HEK293 (cell line): Measurements from ENCODE around the gene PAX3.

Experiments used
- CTCF ChIA-PET: fragments of 350-600 bp; formaldehyde crosslinking; extraction: SDS; loops from one replicate; lab custom pipeline; 2021; ENCODE audit warnings: antibody characterized with exemption; lab: Yijun Ruan, JAX
- POLR2A ChIA-PET: fragments of 300-600 bp; formaldehyde crosslinking; extraction: SDS; loops from one replicate; lab custom pipeline; 2020; ENCODE audit warnings: antibody characterized with exemption, inconsistent platforms; lab: Yijun Ruan, JAX
- H3K27ac ChIP-seq: fragments of 200-500 bp; sonication (Bioruptor generic); 2 replicates; pipeline ENCODE4 v1.5.1; 2014; ENCODE audit warnings: low read depth, low read length, control low read depth, inconsistent platforms; ENCODE audit errors: extremely low read depth
- H3K36me3 ChIP-seq, 2 experiments: fragments of 200-500 bp in 1 of 2; sonication (Bioruptor generic) in 1 of 2; 1 replicate in 1 of 2; 2 replicates in 1 of 2; pipeline ENCODE4 v1.5.1; 2014 to 2017; ENCODE audit warnings: inconsistent platforms in 2 of 2, low read length in 2 of 2; ENCODE audit not compliant: control insufficient read depth in 2 of 2, insufficient read depth in 1 of 2
- H3K4me1 ChIP-seq: fragments of 200-500 bp; sonication (Bioruptor generic); 2 replicates; pipeline ENCODE4 v1.5.1; 2014; ENCODE audit warnings: mild to moderate bottlenecking, low read length, inconsistent platforms; ENCODE audit not compliant: control insufficient read depth, insufficient read depth
- H3K4me3 ChIP-seq: 2 replicates; pipeline ENCODE4 v1.5.1; 2011; ENCODE audit warnings: low read depth, mild to moderate bottlenecking, control low read depth, low read length, moderate library complexity
- H3K9me3 ChIP-seq: fragments of 200-500 bp; sonication (Bioruptor generic); 2 replicates; pipeline ENCODE4 v1.5.1; 2014; ENCODE audit warnings: low read depth, low read length, inconsistent platforms; ENCODE audit not compliant: control insufficient read depth, insufficient read depth
- BCL11B ChIP-seq: fragments of 450-650 bp; formaldehyde crosslinking; IDR thresholded peaks from 2 replicates; pipeline ENCODE4 v1.5.1; 2016; ENCODE audit warnings: low read depth, missing biosample characterization, missing genetic modification characterization
- HOXC10 ChIP-seq: sonication (generic); formaldehyde crosslinking; IDR thresholded peaks from 2 replicates; pipeline ENCODE4 v1.8.1; 2023; ENCODE audit warnings: mild to moderate bottlenecking, missing genetic modification reagents
- IKZF3 ChIP-seq: fragments of 450-650 bp; IDR thresholded peaks from 2 replicates; pipeline ENCODE4 v1.5.0; 2018; ENCODE audit warnings: missing biosample characterization, mild to moderate bottlenecking, missing genetic modification characterization, moderate library complexity
- SP7 ChIP-seq: fragments of 450-650 bp; formaldehyde crosslinking; IDR thresholded peaks from 2 replicates; pipeline ENCODE4 v1.5.1; 2016; ENCODE audit warnings: missing biosample characterization, missing genetic modification characterization
- YY1 ChIP-seq: fragments of 450-650 bp; formaldehyde crosslinking; IDR thresholded peaks from 2 replicates; pipeline ENCODE4 v1.5.1; 2018; ENCODE audit warnings: missing biosample characterization, missing genetic modification characterization
- ZBTB1 ChIP-seq: fragments of 450-650 bp; formaldehyde crosslinking; IDR thresholded peaks from 2 replicates; pipeline ENCODE4 v1.5.1; 2016; ENCODE audit warnings: missing biosample characterization, missing genetic modification characterization
- ZBTB7A ChIP-seq: fragments of 450-650 bp; formaldehyde crosslinking; IDR thresholded peaks from 2 replicates; pipeline ENCODE4 v1.5.1; 2016; ENCODE audit warnings: low read depth, missing biosample characterization, missing genetic modification characterization
- ZEB2 ChIP-seq: fragments of 450-650 bp; formaldehyde crosslinking; IDR thresholded peaks from 2 replicates; pipeline ENCODE4 v1.5.1; 2016; ENCODE audit warnings: missing biosample characterization, missing genetic modification characterization
- ZNF121 ChIP-seq: fragments of 450-650 bp; formaldehyde crosslinking; IDR thresholded peaks from 2 replicates; pipeline ENCODE4 v1.5.1; 2016; ENCODE audit warnings: missing biosample characterization, missing genetic modification characterization
- ZNF16 ChIP-seq: fragments of 450-650 bp; formaldehyde crosslinking; IDR thresholded peaks from 2 replicates; pipeline ENCODE4 v1.5.1; 2016; ENCODE audit warnings: low read depth, missing biosample characterization, missing genetic modification characterization
- ZNF366 ChIP-seq: fragments of 450-650 bp; formaldehyde crosslinking; conservative IDR thresholded peaks from 2 replicates; pipeline ENCODE4 v1.5.1; 2016; ENCODE audit warnings: missing biosample characterization, missing genetic modification characterization
- ZNF433 ChIP-seq: fragments of 450-650 bp; formaldehyde crosslinking; IDR thresholded peaks from 2 replicates; pipeline ENCODE4 v1.5.1; 2016; ENCODE audit warnings: missing biosample characterization, missing genetic modification characterization, low read depth
- ZNF48 ChIP-seq: fragments of 450-650 bp; formaldehyde crosslinking; IDR thresholded peaks from 2 replicates; pipeline ENCODE4 v1.5.1; 2016; ENCODE audit warnings: missing biosample characterization, missing genetic modification characterization
- ZNF585B ChIP-seq: fragments of 450-650 bp; formaldehyde crosslinking; IDR thresholded peaks from 2 replicates; pipeline ENCODE4 v1.5.1; 2016; ENCODE audit warnings: missing biosample characterization, missing genetic modification characterization
- ZNF629 ChIP-seq: fragments of 450-650 bp; formaldehyde crosslinking; IDR thresholded peaks from 2 replicates; pipeline ENCODE4 v1.5.1; 2017; ENCODE audit warnings: missing biosample characterization, missing genetic modification characterization
- ZNF843 ChIP-seq: fragments of 450-650 bp; formaldehyde crosslinking; IDR thresholded peaks from 2 replicates; pipeline ENCODE4 v1.5.1; 2016; ENCODE audit warnings: missing biosample characterization, missing genetic modification characterization
- TF ChIP-seq, protein P1 (sequence below): fragments of 450-650 bp; formaldehyde crosslinking; IDR thresholded peaks from 2 replicates; pipeline ENCODE4 v1.5.1; 2017; ENCODE audit warnings: missing biosample characterization, missing genetic modification characterization
- TF ChIP-seq, protein P2 (sequence below): fragments of 450-650 bp; IDR thresholded peaks from 2 replicates; pipeline ENCODE4 v1.5.1; 2018; ENCODE audit warnings: missing biosample characterization, missing genetic modification characterization
- TF ChIP-seq, protein P3 (sequence below): fragments of 450-650 bp; formaldehyde crosslinking; IDR thresholded peaks from 2 replicates; pipeline ENCODE4 v1.5.1; 2016; ENCODE audit warnings: missing biosample characterization, missing genetic modification characterization, borderline replicate concordance
- TF ChIP-seq, protein P4 (sequence below): fragments of 450-650 bp; formaldehyde crosslinking; IDR thresholded peaks from 2 replicates; pipeline ENCODE4 v1.5.1; 2016; ENCODE audit warnings: missing biosample characterization, missing genetic modification characterization
- TF ChIP-seq, protein P5 (sequence below): fragments of 450-650 bp; formaldehyde crosslinking; IDR thresholded peaks from 2 replicates; pipeline ENCODE4 v1.5.1; 2017; ENCODE audit warnings: missing biosample characterization, missing genetic modification characterization

PAX3 gene

DNA sequence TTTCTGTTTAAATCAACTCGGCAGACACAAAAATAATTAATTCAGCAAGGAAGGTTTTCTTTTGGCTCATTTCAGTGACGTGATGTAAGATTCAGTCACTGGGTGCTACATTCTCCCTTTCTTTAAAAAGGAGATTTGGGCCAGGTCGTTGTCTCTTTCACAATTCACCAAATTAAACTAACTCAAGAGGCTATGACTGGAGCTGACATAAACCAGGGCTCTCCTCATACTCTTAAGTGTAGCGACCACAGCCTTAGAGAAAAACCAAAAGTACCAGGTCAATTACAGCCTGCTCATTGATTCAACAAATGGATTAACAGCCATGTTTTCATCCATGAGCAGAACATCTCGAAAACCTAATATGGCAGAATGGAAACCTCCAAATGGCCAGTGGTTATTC is 85.7 kb downstream of the PAX3 start:
- ChIA-PET POLR2A (no interaction called here), CTCF (interaction anchor here (0.7 kb wide), 1 partner anchor 726 kb away, joined by 3 read pairs; no protein-coding TSS in a partner anchor)
- TF ChIP-seq ZNF585B (tag by site-specific recombination): no peak
- TF ChIP-seq, protein P1, sequence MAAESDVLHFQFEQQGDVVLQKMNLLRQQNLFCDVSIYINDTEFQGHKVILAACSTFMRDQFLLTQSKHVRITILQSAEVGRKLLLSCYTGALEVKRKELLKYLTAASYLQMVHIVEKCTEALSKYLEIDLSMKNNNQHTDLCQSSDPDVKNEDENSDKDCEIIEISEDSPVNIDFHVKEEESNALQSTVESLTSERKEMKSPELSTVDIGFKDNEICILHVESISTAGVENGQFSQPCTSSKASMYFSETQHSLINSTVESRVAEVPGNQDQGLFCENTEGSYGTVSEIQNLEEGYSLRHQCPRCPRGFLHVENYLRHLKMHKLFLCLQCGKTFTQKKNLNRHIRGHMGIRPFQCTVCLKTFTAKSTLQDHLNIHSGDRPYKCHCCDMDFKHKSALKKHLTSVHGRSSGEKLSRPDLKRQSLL (tag by site-specific recombination): no peak
- no peak for TF ChIP-seq ZNF433 (tag by site-specific recombination)
- TF ChIP-seq YY1 (tag by site-specific recombination): no peak
- TF ChIP-seq HOXC10: no peak
- no peaks in the 10 kb centered on the region for H3K9me3 ChIP-seq
- H3K27ac ChIP-seq: no peak overlapping the region
- H3K4me1 ChIP-seq: peaks cover 13% of the 10 kb centered on the region
- no peak overlapping the region for H3K4me3 ChIP-seq
- H3K36me3 ChIP-seq: peaks cover 11 to 57% of the 10 kb centered on the region in 2 experiments; a peak in 2 of 3 replicates

DNA sequence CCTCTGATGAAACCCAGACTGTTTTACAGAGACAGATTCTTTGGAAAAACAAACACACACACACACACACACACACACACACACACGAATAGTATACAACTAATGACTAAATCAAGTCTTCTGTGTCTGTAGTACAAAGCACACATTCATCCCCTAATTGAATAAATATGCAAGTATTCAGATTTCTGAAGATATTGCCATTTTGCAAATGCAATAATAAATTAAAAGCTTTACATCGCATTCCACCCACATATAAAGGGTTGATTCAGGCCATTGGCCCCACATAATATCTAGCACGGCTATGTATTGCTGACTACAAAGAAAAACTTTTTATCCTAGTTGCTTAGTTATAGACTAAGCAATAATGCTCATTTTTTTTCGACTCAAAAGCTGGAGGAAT is 86.2 kb downstream of the PAX3 start:
- peaks cover 15% of the 10 kb centered on the region for H3K4me1 ChIP-seq
- POLR2A ChIA-PET: no interaction called here
- CTCF ChIA-PET: interaction anchor here (0.7 to 1.0 kb wide), 4 partner anchors 173 to 727 kb away, joined by 3 to 4 read pairs (median 4); no protein-coding TSS in a partner anchor
- no peak for TF ChIP-seq ZNF366
- TF ChIP-seq, protein P2, sequence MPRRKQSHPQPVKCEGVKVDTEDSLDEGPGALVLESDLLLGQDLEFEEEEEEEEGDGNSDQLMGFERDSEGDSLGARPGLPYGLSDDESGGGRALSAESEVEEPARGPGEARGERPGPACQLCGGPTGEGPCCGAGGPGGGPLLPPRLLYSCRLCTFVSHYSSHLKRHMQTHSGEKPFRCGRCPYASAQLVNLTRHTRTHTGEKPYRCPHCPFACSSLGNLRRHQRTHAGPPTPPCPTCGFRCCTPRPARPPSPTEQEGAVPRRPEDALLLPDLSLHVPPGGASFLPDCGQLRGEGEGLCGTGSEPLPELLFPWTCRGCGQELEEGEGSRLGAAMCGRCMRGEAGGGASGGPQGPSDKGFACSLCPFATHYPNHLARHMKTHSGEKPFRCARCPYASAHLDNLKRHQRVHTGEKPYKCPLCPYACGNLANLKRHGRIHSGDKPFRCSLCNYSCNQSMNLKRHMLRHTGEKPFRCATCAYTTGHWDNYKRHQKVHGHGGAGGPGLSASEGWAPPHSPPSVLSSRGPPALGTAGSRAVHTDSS (tag by site-specific recombination): no peak
- TF ChIP-seq ZBTB7A (tag by site-specific recombination): no peak
- no peak for TF ChIP-seq BCL11B
- TF ChIP-seq, all 188 proteins: peak for 0
- H3K4me3 ChIP-seq: no peak overlapping the region
- peaks cover 11 to 53% of the 10 kb centered on the region in 2 experiments; a peak in 2 of 3 replicates for H3K36me3 ChIP-seq
- no peaks in the 10 kb centered on the region for H3K9me3 ChIP-seq
- H3K27ac ChIP-seq: no peak overlapping the region

DNA sequence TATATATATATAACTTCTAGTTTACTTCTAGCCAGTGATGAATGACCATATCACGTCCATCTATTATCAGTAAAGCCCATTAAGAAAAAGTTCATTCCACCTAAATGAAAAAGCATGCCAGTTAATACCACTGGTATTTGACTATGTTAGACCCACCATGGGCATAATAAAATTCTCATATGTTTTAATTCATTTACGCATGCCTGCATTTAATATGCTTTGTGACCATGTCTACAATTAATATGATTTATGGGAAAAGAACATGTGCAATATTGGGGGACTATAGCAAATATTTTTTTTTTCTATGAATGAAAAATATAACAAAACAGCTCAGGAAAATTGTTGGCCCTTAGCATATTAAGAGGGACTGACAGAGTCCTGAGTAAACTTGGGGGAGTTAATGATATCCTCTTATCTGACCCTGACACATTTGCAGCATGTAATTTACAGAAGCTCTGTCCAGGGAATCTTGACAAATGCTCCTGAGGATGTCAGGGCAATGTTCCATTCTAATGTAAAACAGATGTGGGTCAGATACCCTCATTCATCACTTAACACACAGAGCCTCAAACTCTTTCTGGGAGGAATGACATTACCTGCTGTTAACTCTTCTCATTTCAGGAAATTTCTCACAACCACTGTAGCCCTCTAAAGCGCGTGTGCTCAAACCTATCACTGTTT is 90.6 kb downstream of the PAX3 start:
- no peak overlapping the region for H3K27ac ChIP-seq
- H3K9me3 ChIP-seq: no peaks in the 10 kb centered on the region
- ChIA-PET CTCF (interaction anchor here (1.7 kb wide), 1 partner anchor 150 kb away, joined by 4 read pairs; no protein-coding TSS in a partner anchor), POLR2A (interaction anchor here (0.6 to 2.1 kb wide), 2 partner anchors 67 to 90 kb away, joined by 3 to 6 read pairs; partner anchors contain the start of gene PAX3)
- H3K4me3 ChIP-seq: no peak overlapping the region
- peaks cover 28% of the 10 kb centered on the region for H3K4me1 ChIP-seq
- H3K36me3 ChIP-seq: peaks cover 0 to 21% of the 10 kb centered on the region in 2 experiments; a peak in 1 of 3 replicates
- no peak for TF ChIP-seq ZNF48
- peak; percentile 43; the same call in 1 of the 2 replicates for TF ChIP-seq IKZF3 (tag by site-specific recombination)
- TF ChIP-seq ZNF843 (tag by site-specific recombination): peak; percentile 89
- TF ChIP-seq ZEB2 (tag by site-specific recombination): 0 out of 2 replicates have a peak, but pooled peaks have one; percentile 33
- 0 out of 2 replicates have a peak, but pooled peaks have one; percentile 23 for TF ChIP-seq ZNF629 (tag by site-specific recombination)
- peak; percentile 94 for TF ChIP-seq SP7 (tag by site-specific recombination)
- no peak for TF ChIP-seq ZNF585B (tag by site-specific recombination)
- TF ChIP-seq, protein P3, sequence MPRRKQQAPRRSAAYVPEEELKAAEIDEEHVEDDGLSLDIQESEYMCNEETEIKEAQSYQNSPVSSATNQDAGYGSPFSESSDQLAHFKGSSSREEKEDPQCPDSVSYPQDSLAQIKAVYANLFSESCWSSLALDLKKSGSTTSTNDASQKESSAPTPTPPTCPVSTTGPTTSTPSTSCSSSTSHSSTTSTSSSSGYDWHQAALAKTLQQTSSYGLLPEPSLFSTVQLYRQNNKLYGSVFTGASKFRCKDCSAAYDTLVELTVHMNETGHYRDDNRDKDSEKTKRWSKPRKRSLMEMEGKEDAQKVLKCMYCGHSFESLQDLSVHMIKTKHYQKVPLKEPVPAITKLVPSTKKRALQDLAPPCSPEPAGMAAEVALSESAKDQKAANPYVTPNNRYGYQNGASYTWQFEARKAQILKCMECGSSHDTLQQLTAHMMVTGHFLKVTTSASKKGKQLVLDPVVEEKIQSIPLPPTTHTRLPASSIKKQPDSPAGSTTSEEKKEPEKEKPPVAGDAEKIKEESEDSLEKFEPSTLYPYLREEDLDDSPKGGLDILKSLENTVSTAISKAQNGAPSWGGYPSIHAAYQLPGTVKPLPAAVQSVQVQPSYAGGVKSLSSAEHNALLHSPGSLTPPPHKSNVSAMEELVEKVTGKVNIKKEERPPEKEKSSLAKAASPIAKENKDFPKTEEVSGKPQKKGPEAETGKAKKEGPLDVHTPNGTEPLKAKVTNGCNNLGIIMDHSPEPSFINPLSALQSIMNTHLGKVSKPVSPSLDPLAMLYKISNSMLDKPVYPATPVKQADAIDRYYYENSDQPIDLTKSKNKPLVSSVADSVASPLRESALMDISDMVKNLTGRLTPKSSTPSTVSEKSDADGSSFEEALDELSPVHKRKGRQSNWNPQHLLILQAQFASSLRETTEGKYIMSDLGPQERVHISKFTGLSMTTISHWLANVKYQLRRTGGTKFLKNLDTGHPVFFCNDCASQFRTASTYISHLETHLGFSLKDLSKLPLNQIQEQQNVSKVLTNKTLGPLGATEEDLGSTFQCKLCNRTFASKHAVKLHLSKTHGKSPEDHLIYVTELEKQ (tag by site-specific recombination): peak; percentile 53; the same call in 1 of the 2 replicates
- TF ChIP-seq, protein P4, sequence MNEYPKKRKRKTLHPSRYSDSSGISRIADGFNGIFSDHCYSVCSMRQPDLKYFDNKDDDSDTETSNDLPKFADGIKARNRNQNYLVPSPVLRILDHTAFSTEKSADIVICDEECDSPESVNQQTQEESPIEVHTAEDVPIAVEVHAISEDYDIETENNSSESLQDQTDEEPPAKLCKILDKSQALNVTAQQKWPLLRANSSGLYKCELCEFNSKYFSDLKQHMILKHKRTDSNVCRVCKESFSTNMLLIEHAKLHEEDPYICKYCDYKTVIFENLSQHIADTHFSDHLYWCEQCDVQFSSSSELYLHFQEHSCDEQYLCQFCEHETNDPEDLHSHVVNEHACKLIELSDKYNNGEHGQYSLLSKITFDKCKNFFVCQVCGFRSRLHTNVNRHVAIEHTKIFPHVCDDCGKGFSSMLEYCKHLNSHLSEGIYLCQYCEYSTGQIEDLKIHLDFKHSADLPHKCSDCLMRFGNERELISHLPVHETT (tag by site-specific recombination): no peak; the same call in 1 of the 2 replicates
- TF ChIP-seq, protein P5, sequence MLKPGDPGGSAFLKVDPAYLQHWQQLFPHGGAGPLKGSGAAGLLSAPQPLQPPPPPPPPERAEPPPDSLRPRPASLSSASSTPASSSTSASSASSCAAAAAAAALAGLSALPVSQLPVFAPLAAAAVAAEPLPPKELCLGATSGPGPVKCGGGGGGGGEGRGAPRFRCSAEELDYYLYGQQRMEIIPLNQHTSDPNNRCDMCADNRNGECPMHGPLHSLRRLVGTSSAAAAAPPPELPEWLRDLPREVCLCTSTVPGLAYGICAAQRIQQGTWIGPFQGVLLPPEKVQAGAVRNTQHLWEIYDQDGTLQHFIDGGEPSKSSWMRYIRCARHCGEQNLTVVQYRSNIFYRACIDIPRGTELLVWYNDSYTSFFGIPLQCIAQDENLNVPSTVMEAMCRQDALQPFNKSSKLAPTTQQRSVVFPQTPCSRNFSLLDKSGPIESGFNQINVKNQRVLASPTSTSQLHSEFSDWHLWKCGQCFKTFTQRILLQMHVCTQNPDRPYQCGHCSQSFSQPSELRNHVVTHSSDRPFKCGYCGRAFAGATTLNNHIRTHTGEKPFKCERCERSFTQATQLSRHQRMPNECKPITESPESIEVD: peak; percentile 56; the same call in 1 of the 2 replicates
- TF ChIP-seq ZNF121 (tag by site-specific recombination): no peak
- TF ChIP-seq ZNF16: no peak
- TF ChIP-seq ZBTB1 (tag by site-specific recombination): no peak
